Activated CD4-positive, alpha-beta T cell treated with anti-CD3 and anti-CD28 coated beads for 1 hour (primary cell): Measurements from ENCODE around the gene CENPS.
"Not testable (repeated sequence)": the region's sequence is repeated elsewhere in the genome, so short reads cannot be mapped to it uniquely, and the experiment has no call there.

Experiments
- DNase-seq: peaks from one replicate; pipeline ENCODE4 v3.0.0-alpha.2; 2020

The CENPS gene

GRCh38 chr1:10456661-10457060 lies 26.4 kb downstream of the CENPS start:
- no peak for DNase-seq

DNA sequence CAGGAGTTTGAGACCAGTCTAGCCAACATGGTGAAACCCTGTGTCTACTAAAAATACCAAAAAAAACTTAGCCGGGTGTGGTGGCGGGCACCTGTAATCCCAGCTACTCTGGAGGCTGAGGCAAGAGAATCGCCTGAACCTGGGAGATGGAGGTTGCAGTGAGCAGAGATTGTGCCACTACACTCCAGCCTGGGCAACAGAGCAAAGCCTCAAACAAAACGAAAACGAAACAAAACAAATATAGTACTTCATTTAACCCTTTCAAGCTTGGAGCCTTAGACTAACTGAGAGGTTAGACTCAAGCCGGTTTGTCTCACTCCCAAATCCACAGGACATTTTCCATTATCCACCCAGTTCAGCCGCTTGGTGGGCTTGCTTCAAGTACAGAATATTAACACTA lies 27.2 kb downstream of the CENPS start:
- not testable (repeated sequence) for DNase-seq

DNA sequence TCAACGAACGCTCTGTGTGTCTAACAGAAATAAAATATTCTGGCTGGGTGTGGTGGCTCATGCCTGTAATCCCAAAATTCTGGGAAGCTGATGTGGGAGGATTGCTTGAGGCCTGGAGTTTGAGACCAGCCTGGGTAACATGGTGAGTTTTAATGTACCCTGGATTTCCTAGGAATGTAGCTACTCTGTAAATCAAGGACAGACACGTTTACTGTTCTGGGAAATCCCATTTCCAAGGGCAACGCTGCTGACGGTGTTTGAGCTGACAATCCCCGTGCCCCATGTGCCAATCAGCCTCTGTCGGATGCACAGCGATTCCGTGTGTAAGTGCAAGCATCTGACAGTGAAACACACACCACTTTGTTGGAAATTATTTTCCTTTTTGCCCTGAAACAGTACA lies 27.6 kb downstream of the CENPS start:
- DNase-seq: no peak

GRCh38 chr1:10459184-10459583 lies 29.0 kb downstream of the CENPS start:
- DNase-seq: no peak

DNA sequence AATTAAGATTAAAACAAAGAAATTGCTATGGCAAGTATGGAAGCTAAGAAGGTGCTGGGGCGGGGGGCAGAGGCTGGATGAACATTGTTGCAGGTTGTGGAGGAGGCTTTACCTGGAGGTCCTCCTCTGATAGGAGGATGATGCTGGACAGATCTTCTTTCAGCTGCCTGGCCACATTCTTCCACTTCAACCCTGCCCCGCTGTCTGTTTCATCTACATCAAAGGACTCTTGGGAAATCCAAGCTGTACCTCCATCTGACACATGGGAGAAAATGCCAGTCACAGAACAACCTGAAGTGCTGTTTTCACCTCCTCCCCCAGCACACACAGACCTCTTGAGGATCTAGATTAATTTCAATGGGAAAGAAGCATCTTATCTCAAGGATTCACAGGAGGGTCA lies 36.8 kb downstream of the CENPS start:
- DNase-seq: no peak

DNA sequence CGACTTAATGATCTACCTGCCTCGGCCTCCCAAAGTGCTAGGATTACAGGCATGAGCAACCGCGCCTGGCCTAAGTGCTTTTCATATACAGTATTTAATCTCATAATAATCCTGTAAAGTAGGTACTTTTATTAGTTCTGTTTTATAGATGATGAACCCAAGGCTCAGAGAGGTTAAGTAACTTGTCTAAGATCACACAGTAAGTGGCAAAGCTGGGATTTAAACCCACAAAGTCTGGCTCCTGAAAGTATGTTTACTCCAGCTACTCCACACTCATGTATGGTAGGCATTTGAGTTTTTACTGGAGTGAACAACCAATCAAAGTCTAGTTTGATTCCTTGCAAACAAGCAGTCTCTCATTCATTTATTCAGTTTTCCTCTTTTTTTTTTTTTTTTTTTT lies 39.8 kb downstream of the CENPS start:
- DNase-seq: no peak

GRCh38 chr1:10471411-10472219 lies 41.4 kb downstream of the CENPS start:
- no peak for DNase-seq

- peak; percentile 84 for DNase-seq
Observed at GRCh38 chr1:10472220-10473144, 42.2 kb downstream of the CENPS start, which contains the start of gene DFFA. Gene DFFA, minus strand, starts transcription at chr1:10472529. Its CDS starts 71 bp downstream, at chr1:10472458.

- no peak for DNase-seq
Observed at GRCh38 chr1:10473145-10473765, 43.0 kb downstream of the CENPS start.

- DNase-seq: not testable (repeated sequence)
Observed at GRCh38 chr1:10474309-10474612, 44.0 kb downstream of the CENPS start.

GRCh38 chr1:10474613-10475507 lies 44.6 kb downstream of the CENPS start, which contains the start of gene PEX14:
Gene PEX14, plus strand, starts transcription at chr1:10474950. Its CDS starts 17 bp downstream, at chr1:10474967.
- peak; percentile 74 for DNase-seq

DNA sequence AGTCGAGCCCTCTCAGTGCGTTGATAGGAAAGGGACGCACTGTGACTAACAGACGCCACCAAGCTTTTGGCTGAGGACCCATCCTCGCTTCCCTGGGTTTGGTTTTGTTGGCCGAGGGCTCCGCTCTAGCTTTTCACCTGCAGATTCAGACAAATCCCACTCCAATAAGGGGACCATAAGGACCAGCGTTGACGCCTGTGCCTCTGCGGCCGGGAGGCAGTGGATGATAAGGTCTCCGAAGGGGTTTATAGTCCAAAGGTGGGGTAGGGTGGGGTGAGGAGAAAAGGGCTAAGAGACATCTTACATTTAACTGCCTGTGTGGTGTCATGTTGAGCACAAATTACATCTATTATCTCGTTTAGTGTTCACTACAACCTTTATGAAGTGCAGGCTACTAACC lies 45.3 kb downstream of the CENPS start:
- no peak for DNase-seq

- no peak for DNase-seq
Observed at GRCh38 chr1:10479296-10479695, 49.1 kb downstream of the CENPS start.

DNA sequence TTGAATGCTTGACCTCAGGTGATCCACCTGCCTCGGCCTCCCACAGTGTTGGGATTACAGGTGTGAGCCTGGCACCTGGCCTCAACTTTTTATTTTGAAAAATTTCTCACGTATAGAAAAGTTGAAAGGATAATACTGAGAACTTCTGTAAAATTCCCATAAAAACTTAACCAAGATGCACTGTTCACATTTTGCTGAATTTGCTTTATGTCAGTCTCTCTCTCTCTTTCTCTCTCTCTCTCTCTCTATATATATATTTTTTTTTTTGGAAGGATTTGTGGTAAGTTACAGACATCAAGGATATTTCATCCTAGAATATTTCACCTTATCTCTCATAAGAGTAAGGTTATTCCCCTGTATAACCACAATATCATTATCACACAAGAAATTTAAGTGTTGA lies 50.4 kb downstream of the CENPS start:
- no peak for DNase-seq

DNA sequence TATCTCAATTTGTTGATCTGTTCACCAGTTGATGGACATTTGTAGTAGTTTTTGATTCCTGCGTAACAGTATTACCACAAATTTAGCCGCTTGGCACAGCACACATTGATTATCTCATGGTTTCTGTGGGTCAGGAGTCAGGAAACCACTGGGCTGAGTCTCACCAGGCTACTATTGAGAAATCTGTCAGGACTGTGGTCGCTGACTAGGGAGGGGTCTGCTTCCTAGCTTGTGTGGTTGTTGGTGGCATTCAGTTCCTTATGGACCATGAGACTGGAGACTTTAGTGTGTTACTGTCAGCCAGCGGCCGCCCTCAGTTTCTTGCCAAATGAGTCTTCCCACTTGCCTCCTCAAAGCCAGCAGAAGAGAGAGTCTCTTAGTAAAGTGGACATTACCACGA lies 54.3 kb downstream of the CENPS start:
- DNase-seq: no peak

- DNase-seq: no peak
Observed at GRCh38 chr1:10489291-10490055, 59.2 kb downstream of the CENPS start.

- no peak for DNase-seq
Observed at GRCh38 chr1:10490286-10490970, 60.2 kb downstream of the CENPS start.
